GM19035 (cell line): Measurements from ENCODE around the gene LMAN1L.
"Not testable (repeated sequence)": the region's sequence is repeated elsewhere in the genome, so short reads cannot be mapped to it uniquely, and the experiment has no call there.

Experiments
- ATAC-seq: cut with Tn5 transposase; IDR thresholded peaks from one replicate; pipeline ENCODE4 v1.9.1; 2021; ENCODE audit not compliant: unreplicated experiment

LMAN1L gene

DNA sequence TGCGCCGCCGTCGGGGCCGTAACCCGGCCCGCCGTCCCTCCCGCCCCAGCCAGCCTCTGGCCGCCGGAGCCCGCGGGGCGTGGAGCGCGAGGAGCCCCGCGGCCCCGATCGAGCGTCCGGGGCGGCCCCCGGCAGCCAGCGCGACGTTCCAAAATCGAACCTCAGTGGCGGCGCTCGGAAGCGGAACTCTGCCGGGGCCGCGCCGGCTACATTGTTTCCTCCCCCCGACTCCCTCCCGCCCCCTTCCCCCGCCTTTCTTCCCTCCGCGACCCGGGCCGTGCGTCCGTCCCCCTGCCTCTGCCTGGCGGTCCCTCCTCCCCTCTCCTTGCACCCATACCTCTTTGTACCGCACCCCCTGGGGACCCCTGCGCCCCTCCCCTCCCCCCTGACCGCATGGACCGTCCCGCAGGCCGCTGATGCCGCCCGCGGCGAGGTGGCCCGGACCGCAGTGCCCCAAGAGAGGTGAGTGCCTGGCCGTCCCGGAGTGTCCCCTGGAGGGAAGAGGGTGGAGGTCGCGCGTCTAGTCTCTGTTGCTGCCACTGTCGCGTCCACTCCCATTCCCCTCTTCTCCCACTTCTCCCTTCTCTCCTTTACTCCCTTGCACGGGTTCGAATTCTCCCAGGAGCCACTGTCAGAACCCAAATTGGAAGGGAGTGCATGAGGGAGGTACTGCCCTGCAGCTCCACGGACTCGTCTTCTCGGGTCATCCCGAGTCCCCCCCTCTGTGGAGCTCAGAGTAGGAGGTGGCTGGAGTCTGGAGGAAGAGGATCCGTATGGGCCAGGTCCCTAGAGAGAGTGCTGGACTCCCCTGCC, 30.2 kb upstream of the LMAN1L start:
- ATAC-seq = peak; percentile 23

DNA sequence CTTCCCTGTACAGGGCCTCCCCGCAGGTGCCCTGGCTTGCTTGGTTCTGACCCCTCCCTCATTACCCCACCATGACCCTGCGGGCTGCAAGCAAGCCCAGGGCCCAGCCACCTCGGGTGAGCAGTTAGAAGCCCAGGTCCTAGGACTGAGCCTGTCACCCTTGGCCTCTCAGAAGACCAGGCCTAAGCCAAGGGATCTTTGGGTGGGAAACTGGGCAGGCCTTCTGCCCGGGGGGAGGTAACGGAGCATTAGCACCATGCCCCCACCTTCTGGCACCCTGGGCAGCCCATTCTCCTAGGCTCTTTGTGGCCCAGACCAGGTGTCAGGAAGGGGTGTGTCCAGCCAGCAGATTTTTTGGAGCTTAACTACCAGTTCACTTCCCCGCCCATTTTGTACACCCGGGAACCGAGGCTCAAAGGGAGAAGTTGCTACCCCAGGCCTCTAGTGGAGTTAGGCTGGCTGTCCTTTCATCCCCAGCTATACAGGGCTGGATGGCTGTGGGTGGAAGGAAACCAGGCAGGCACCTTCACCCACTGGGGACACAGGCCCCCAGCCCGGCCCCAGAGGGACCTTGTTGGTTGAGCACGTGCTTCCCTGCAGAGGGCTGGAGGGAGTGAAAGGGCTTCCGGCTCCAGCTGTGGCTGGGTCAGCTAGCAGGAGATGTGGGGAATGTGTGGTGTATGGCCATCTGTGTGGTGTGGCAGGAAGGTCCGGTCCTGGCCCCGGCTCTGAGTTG, 29.4 kb upstream of the LMAN1L start:
- no peak for ATAC-seq

DNA sequence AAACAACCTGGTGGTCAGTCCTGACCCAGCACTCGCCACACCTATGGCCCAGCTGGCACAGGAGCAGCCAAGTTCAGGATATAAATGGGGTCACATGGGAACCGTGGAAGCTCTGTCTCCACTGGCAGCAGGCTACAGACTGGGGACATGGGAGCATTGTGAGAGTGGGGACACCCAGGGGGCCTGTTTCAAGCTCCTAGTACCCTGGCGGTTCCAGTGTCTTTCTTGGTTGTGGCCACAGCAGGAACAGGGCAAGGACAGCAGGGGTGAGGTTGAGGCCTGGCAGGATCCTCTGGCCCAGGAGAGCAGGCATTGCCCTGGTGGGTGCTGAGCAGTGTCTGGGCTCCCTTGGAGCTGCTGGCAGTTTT, 28.8 kb upstream of the LMAN1L start:
- ATAC-seq = no peak

- ATAC-seq = no peak
These were observed 28.0 kb upstream of the LMAN1L start for GRCh38 chr15:74784426-74785193.

DNA sequence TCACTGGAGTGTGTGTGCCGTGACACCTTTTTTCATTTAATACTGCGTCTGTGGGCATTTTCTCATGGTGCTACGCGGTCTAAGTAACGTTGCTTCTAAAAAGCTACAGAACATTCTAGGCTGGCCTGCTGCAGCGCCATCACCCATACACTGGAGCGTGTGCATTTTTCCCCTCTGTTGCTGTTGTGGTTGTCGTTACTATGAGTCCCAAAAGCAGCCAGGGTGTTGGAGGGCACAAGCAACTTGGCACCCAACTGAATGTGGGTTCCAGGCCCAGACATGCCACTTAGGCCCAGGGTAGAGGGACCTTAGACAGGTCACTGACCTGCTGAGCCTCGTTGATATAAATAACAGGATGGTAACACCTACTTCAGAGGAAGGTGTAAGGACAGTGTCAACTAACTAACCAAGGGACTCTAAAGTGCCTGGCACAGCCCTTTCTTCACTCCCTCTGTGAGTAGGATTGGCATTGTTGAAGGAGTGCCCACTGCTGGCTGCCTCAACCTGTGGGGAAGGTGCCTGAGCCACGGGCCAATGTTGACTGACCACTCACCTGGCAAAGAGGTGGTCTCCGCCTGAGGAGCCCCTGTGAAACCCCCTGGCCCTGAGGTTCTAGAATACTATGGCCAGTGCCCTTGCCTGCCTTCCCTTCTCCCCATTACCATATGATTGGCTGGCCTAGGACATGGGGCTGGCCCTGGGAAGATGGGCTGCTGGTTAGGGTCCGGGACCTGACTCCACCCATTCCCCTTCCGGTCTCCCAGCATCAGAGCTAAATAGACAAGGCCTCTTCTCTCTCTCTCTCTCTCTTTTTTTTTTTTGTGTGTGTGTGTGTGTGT, 27.2 kb upstream of the LMAN1L start:
- ATAC-seq = no peak

DNA sequence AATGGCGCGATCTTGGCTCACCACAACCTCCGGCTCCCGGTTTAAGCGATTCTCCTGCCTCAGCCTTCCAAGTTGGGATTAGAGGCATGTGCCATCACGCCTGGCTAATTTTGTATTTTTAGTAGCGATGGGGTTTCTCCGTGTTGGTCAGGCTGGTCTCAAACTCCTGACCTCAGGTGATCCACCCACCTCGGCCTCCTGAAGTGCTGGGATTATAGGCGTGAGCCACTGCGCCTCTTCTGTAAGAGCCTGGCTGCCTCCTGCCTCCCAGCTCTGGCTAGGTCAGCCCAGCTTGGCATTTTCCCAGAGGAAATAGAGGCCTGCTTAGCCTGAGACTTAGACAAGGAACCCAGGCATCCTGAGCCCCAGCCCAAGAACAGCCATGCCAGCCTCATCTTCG, 26.6 kb upstream of the LMAN1L start:
- not testable (repeated sequence) for ATAC-seq

GRCh38 chr15:74786551-74787165, 26.0 kb upstream of the LMAN1L start:
- no peak for ATAC-seq

DNA sequence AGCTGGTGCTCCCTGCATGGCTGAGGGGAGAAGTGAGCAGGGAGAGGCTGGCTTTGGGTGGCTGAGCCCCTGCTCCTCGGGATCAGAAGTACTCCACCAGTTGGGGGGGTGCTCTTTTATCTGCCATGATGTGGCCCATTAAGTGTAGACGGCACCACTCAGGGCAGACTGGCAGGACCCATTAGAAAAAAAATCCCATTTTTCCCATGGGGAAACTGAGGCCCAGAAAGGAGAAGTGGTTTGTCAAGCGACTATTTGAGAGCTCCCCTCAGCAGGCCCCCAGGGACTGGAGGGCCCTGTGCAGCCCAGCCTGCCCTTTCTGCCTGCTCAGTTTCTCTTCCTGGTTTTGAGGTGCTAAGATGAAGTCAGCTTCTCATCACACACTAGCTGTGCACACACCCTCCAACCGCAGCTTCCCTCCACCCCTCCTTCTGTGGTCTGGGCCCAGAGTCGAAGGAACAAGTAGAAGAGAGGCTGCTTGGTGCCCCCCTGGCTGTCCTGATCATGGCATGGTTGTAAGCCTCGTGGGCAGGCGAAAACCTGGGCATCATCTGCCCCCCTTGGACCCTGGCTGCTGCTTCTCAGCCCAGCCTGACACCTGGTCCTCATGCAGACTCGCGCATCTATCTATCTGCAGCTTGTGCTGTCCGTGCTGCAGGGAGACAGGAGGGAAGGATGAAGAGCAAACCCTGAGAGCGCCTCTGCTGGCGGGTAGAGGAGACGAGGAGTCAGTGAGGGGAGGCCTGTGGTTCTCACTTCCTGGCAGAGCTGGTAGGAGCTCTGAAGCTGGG, 25.2 kb upstream of the LMAN1L start:
- peak; percentile 43 for ATAC-seq

- ATAC-seq = no peak
These were observed 24.5 kb upstream of the LMAN1L start for GRCh38 chr15:74788042-74788682.

- peak; percentile 33 for ATAC-seq
These were observed 23.9 kb upstream of the LMAN1L start for GRCh38 chr15:74788683-74789151.

- ATAC-seq = no peak
These were observed 23.4 kb upstream of the LMAN1L start for GRCh38 chr15:74789171-74789631.

DNA sequence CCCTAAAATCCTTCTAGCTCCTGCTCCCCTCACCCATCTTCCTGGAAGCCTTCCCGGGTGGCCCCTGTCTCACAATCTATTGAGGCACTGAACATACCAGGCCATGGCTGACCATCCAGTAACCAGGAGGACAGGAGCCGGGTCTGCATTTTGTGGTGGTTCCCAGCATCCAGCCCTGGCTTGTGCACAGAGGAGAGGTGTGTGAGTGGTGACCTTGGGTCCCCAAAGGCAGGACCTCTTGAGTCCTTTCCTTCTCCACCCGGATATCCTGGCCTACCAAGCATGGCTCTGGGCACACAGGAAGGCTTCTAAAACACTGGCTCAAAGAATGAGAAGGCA, 22.9 kb upstream of the LMAN1L start:
- no peak for ATAC-seq

GRCh38 chr15:74790080-74790916, 22.3 kb upstream of the LMAN1L start:
- no peak for ATAC-seq

GRCh38 chr15:74791007-74791406, 21.6 kb upstream of the LMAN1L start:
- no peak for ATAC-seq

GRCh38 chr15:74791667-74792066, 21.0 kb upstream of the LMAN1L start:
- no peak for ATAC-seq

DNA sequence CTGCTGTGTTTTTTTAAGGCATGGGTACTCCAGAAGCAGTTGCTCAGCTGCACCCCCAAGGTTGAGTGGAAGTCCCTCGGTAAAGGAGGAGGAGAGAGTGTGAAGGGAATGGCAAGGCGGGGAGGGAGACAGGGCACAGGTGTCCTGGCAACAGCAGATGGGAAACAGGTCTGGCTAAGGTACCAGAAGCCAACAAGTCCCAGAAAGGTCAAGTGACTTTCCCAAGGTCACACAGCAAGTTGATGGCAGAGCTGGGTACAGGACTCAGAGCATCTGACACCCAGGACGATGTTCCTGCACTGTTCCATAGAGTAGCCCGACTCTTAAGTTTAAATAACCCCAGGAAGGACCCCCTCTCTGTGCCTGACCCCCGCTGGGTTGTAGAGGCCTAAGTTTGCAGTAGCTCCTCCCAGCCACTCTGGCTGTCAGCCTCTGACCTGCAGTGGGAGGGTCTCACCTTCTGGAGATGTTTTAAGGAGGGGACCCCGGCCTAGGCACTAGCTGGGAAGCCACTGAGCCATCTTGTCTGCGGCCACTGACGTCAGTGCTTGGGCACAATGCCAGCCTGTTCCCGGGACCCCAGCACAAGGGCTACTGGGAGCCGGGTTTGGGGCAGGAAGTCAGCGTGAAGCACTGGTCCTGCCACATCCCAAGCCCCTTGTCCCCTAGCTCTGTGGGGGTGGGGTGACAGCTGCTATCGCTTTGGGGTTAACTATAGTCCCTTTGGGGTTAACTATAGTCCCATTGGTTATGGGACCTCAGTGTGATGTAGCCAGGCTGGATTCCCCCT, 20.2 kb upstream of the LMAN1L start:
- no peak for ATAC-seq
